Measurements from ENCODE around the gene TPRA1.
"Not testable (repeated sequence)": the region's sequence is repeated elsewhere in the genome, so short reads cannot be mapped to it uniquely, and the experiment has no call there.

TPRA1 gene

GRCh38 chr3:127615631-127616305 is 25.2 kb upstream of the TPRA1 start:
- DNase-seq, result no peak

GRCh38 chr3:127614928-127615589 is 24.5 kb upstream of the TPRA1 start:
- no peak for DNase-seq

GRCh38 chr3:127613406-127613805 is 22.9 kb upstream of the TPRA1 start:
- DNase-seq, result no peak

GRCh38 chr3:127612966-127613365 is 22.4 kb upstream of the TPRA1 start:
- no peak for DNase-seq

- DNase-seq, result no peak
Observed at GRCh38 chr3:127611251-127611650, 20.7 kb upstream of the TPRA1 start.

GRCh38 chr3:127610105-127610504 is 19.6 kb upstream of the TPRA1 start:
- DNase-seq, result no peak

GRCh38 chr3:127608362-127608718 is 17.8 kb upstream of the TPRA1 start:
- DNase-seq, result no peak

- no peak for DNase-seq
Observed at GRCh38 chr3:127607675-127608361, 17.3 kb upstream of the TPRA1 start.

- no peak for DNase-seq
Observed at GRCh38 chr3:127606981-127607595, 16.6 kb upstream of the TPRA1 start.

- DNase-seq, result no peak
Observed at GRCh38 chr3:127606086-127606805, 15.7 kb upstream of the TPRA1 start.

- not testable (repeated sequence) for DNase-seq
Observed at GRCh38 chr3:127605547-127605946, 15.0 kb upstream of the TPRA1 start.

GRCh38 chr3:127604546-127605165 is 14.1 kb upstream of the TPRA1 start:
- DNase-seq, result no peak

- DNase-seq, result no peak
Observed at GRCh38 chr3:127604035-127604434, 13.5 kb upstream of the TPRA1 start.

GRCh38 chr3:127600749-127601456 is 10.4 kb upstream of the TPRA1 start:
- DNase-seq, result no peak

GRCh38 chr3:127598841-127599570 is 8.5 kb upstream of the TPRA1 start:
- DNase-seq, result no peak

GRCh38 chr3:127597020-127597771 is 6.7 kb upstream of the TPRA1 start:
- no peak for DNase-seq

GRCh38 chr3:127595303-127595702 is 4.8 kb upstream of the TPRA1 start:
- DNase-seq, result no peak

GRCh38 chr3:127593178-127593577 is 2.6 kb upstream of the TPRA1 start:
- no peak for DNase-seq

- DNase-seq, result no peak
Observed at GRCh38 chr3:127590282-127590592, 296 bp downstream of the TPRA1 start.

- DNase-seq, result peak in 1 of 2 experiments; percentile 43
Observed at GRCh38 chr3:127589600-127590281, 792 bp downstream of the TPRA1 start.

All from AML-193 (cell line).